HEK293 (cell line): ENCODE results near the gene SMIM29.

Source experiments
- BCL11A ChIP-seq: fragments of 450-650 bp; formaldehyde crosslinking; IDR thresholded peaks from 2 replicates; pipeline ENCODE4 v1.5.1; 2016; ENCODE audit warnings: low read depth, missing biosample characterization, missing genetic modification characterization
- BCL11B ChIP-seq: fragments of 450-650 bp; formaldehyde crosslinking; IDR thresholded peaks from 2 replicates; pipeline ENCODE4 v1.5.1; 2016; ENCODE audit warnings: low read depth, missing biosample characterization, missing genetic modification characterization
- CTCF ChIP-seq: fragments of 450-650 bp; formaldehyde crosslinking; IDR thresholded peaks from 2 replicates; pipeline ENCODE4 v1.5.1; 2016; ENCODE audit warnings: missing biosample characterization, missing genetic modification characterization
- EGR2 ChIP-seq: fragments of 450-650 bp; formaldehyde crosslinking; IDR thresholded peaks from 2 replicates; pipeline ENCODE4 v1.5.1; 2016; ENCODE audit warnings: low read depth, missing biosample characterization, missing genetic modification characterization
- GLIS1 ChIP-seq: fragments of 450-650 bp; formaldehyde crosslinking; IDR thresholded peaks from 2 replicates; pipeline ENCODE4 v1.5.1; 2016; ENCODE audit warnings: missing biosample characterization, missing genetic modification characterization
- GLIS2 ChIP-seq: fragments of 450-650 bp; formaldehyde crosslinking; IDR thresholded peaks from 2 replicates; pipeline ENCODE4 v1.5.1; 2016; ENCODE audit warnings: missing biosample characterization, missing genetic modification characterization
- HOXD13 ChIP-seq: sonication (generic); formaldehyde crosslinking; IDR thresholded peaks from 2 replicates; pipeline ENCODE4 v1.8.0; 2022; ENCODE audit warnings: missing genetic modification reagents, borderline replicate concordance
- IKZF3 ChIP-seq: fragments of 450-650 bp; IDR thresholded peaks from 2 replicates; pipeline ENCODE4 v1.5.0; 2018; ENCODE audit warnings: missing biosample characterization, mild to moderate bottlenecking, missing genetic modification characterization, moderate library complexity
- KLF1 ChIP-seq: fragments of 450-650 bp; formaldehyde crosslinking; IDR thresholded peaks from 2 replicates; pipeline ENCODE4 v1.5.1; 2016; ENCODE audit warnings: missing biosample characterization, missing genetic modification characterization
- OSR2 ChIP-seq: fragments of 450-650 bp; formaldehyde crosslinking; IDR thresholded peaks from 2 replicates; pipeline ENCODE4 v1.5.1; 2016; ENCODE audit warnings: missing biosample characterization, missing genetic modification characterization
- PATZ1 ChIP-seq: fragments of 450-650 bp; formaldehyde crosslinking; IDR thresholded peaks from 2 replicates; pipeline ENCODE4 v1.5.1; 2016; ENCODE audit warnings: missing biosample characterization, missing genetic modification characterization
- REST ChIP-seq: fragments of 450-650 bp; formaldehyde crosslinking; IDR thresholded peaks from 2 replicates; pipeline ENCODE4 v1.5.1; 2016; ENCODE audit warnings: missing biosample characterization, missing genetic modification characterization
- SCRT1 ChIP-seq: fragments of 450-650 bp; formaldehyde crosslinking; IDR thresholded peaks from 2 replicates; pipeline ENCODE4 v1.5.1; 2016; ENCODE audit warnings: missing biosample characterization, missing genetic modification characterization, borderline replicate concordance
- SP2 ChIP-seq: fragments of 450-650 bp; formaldehyde crosslinking; IDR thresholded peaks from 2 replicates; pipeline ENCODE4 v1.5.1; 2016; ENCODE audit warnings: missing biosample characterization, missing genetic modification characterization
- SP7 ChIP-seq: fragments of 450-650 bp; formaldehyde crosslinking; IDR thresholded peaks from 2 replicates; pipeline ENCODE4 v1.5.1; 2016; ENCODE audit warnings: missing biosample characterization, missing genetic modification characterization
- WT1 ChIP-seq: fragments of 450-650 bp; formaldehyde crosslinking; IDR thresholded peaks from 2 replicates; pipeline ENCODE4 v1.5.1; 2016; ENCODE audit warnings: missing biosample characterization, missing genetic modification characterization
- ZBTB8A ChIP-seq: fragments of 450-650 bp; formaldehyde crosslinking; IDR thresholded peaks from 2 replicates; pipeline ENCODE4 v1.5.1; 2016; ENCODE audit warnings: missing biosample characterization, missing genetic modification characterization
- ZFHX2 ChIP-seq: fragments of 450-650 bp; formaldehyde crosslinking; conservative IDR thresholded peaks from 2 replicates; pipeline ENCODE4 v1.5.1; 2016; ENCODE audit warnings: missing biosample characterization, missing genetic modification characterization
- ZIC2 ChIP-seq: fragments of 450-650 bp; formaldehyde crosslinking; IDR thresholded peaks from 2 replicates; pipeline ENCODE4 v1.5.1; 2016; ENCODE audit warnings: missing biosample characterization, missing genetic modification characterization
- ZNF10 ChIP-seq: fragments of 450-650 bp; formaldehyde crosslinking; IDR thresholded peaks from 2 replicates; pipeline ENCODE4 v1.5.1; 2017; ENCODE audit warnings: missing biosample characterization, missing genetic modification characterization
- ZNF175 ChIP-seq: fragments of 450-650 bp; formaldehyde crosslinking; IDR thresholded peaks from 2 replicates; pipeline ENCODE4 v1.5.1; 2016; ENCODE audit warnings: missing biosample characterization, missing genetic modification characterization
- ZNF24 ChIP-seq: fragments of 450-650 bp; formaldehyde crosslinking; IDR thresholded peaks from 2 replicates; pipeline ENCODE4 v1.5.1; 2016; ENCODE audit warnings: missing biosample characterization, missing genetic modification characterization
- ZNF366 ChIP-seq: fragments of 450-650 bp; formaldehyde crosslinking; conservative IDR thresholded peaks from 2 replicates; pipeline ENCODE4 v1.5.1; 2016; ENCODE audit warnings: missing biosample characterization, missing genetic modification characterization
- ZNF555 ChIP-seq: fragments of 450-650 bp; formaldehyde crosslinking; conservative IDR thresholded peaks from 2 replicates; pipeline ENCODE4 v1.5.1; 2017; ENCODE audit warnings: missing biosample characterization, mild to moderate bottlenecking, missing genetic modification characterization, inconsistent platforms
- ZNF600 ChIP-seq: fragments of 450-650 bp; formaldehyde crosslinking; IDR thresholded peaks from 2 replicates; pipeline ENCODE4 v1.5.1; 2016; ENCODE audit warnings: missing biosample characterization, missing genetic modification characterization
- ZNF629 ChIP-seq: fragments of 450-650 bp; formaldehyde crosslinking; IDR thresholded peaks from 2 replicates; pipeline ENCODE4 v1.5.1; 2017; ENCODE audit warnings: missing biosample characterization, missing genetic modification characterization
- ZNF785 ChIP-seq: fragments of 450-650 bp; formaldehyde crosslinking; IDR thresholded peaks from 2 replicates; pipeline ENCODE4 v1.5.1; 2016; ENCODE audit warnings: missing biosample characterization, missing genetic modification characterization
- ZNF791 ChIP-seq: fragments of 450-650 bp; formaldehyde crosslinking; IDR thresholded peaks from 2 replicates; pipeline ENCODE4 v1.5.1; 2016; ENCODE audit warnings: missing biosample characterization, missing genetic modification characterization
- ZSCAN30 ChIP-seq: fragments of 450-650 bp; IDR thresholded peaks from 2 replicates; pipeline ENCODE4 v1.5.1; 2018; ENCODE audit warnings: missing biosample characterization, mild to moderate bottlenecking, missing genetic modification characterization, moderate library complexity
- TF ChIP-seq, protein P1 (sequence below): fragments of 450-650 bp; formaldehyde crosslinking; IDR thresholded peaks from 2 replicates; pipeline ENCODE4 v1.5.1; 2016; ENCODE audit warnings: missing biosample characterization, missing genetic modification characterization

Gene SMIM29

DNA sequence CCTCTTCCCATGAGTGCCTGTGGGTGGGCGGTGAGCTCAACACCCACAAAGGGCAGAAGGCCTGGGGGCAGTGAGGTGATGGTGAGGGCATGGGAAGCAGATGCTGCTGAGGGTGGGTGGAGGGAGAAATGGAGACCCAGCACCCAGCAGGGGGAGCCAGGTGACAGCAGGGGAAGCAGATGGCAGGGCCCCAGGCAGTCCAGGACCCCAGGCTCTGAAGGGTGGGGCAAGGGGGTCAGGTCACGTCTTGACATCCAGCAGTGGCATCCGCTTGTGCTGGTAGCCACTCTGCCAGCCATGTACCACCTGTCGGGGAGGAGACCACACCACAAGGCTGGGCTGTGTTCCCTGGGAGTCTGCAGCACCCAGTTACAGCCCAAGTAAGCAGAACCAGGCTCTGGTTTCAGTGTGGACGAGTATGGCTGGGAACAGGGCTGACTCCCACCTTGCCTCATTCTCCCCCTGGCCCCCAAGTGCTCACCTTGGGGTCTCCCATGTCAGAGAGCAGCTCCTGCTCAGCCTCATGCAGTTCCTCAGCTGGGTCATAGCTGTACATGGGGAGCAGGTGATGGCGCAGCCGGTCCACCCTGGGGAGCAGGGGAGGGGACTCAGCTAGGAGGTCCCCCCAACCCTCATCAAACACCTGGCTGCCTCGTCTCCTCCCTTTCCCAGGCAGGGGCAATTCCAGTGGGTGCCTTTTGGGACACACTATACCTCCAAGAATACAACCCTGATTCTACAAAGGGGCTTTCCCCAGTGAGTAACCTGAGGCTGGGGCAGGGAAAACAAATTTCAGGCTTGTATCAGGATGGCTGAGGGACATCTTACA, 2.0 kb downstream of the SMIM29 start (continued):
- peak; percentile 99 for TF ChIP-seq ZNF10
- peak; percentile 43; the same call in 1 of the 2 replicates for TF ChIP-seq SP2 (tag by site-specific recombination)
- TF ChIP-seq ZNF791, result no peak
- TF ChIP-seq KLF1 (tag by site-specific recombination), result peak; percentile 56; the same call in 1 of the 2 replicates
- peak; percentile 72 for TF ChIP-seq OSR2 (tag by site-specific recombination)
- TF ChIP-seq ZBTB8A (tag by site-specific recombination), result peak; percentile 80; the same call in 1 of the 2 replicates
- TF ChIP-seq ZSCAN30 (tag by site-specific recombination), result no peak
- TF ChIP-seq ZNF785 (tag by site-specific recombination), result 0 out of 2 replicates have a peak, but pooled peaks have one; percentile 19
- TF ChIP-seq REST (tag by site-specific recombination), result no peak
- TF ChIP-seq ZNF24 (tag by site-specific recombination), result no peak
- TF ChIP-seq BCL11B (tag by site-specific recombination), result peak; percentile 67; the same call in 1 of the 2 replicates
- TF ChIP-seq ZIC2 (tag by site-specific recombination), result peak; percentile 93
- no peak for TF ChIP-seq ZNF555 (tag by site-specific recombination)
- TF ChIP-seq HOXD13 (CRISPR knock-in tag), result no peak
- peak; percentile 98 for TF ChIP-seq EGR2
- TF ChIP-seq CTCF (tag by site-specific recombination), result peak; percentile 93
- peak; percentile 83 for TF ChIP-seq ZNF600 (tag by site-specific recombination)
- peak; percentile 40; the same call in 1 of the 2 replicates for TF ChIP-seq GLIS1 (tag by site-specific recombination)
- TF ChIP-seq ZNF366, result no peak
- TF ChIP-seq, protein P1, sequence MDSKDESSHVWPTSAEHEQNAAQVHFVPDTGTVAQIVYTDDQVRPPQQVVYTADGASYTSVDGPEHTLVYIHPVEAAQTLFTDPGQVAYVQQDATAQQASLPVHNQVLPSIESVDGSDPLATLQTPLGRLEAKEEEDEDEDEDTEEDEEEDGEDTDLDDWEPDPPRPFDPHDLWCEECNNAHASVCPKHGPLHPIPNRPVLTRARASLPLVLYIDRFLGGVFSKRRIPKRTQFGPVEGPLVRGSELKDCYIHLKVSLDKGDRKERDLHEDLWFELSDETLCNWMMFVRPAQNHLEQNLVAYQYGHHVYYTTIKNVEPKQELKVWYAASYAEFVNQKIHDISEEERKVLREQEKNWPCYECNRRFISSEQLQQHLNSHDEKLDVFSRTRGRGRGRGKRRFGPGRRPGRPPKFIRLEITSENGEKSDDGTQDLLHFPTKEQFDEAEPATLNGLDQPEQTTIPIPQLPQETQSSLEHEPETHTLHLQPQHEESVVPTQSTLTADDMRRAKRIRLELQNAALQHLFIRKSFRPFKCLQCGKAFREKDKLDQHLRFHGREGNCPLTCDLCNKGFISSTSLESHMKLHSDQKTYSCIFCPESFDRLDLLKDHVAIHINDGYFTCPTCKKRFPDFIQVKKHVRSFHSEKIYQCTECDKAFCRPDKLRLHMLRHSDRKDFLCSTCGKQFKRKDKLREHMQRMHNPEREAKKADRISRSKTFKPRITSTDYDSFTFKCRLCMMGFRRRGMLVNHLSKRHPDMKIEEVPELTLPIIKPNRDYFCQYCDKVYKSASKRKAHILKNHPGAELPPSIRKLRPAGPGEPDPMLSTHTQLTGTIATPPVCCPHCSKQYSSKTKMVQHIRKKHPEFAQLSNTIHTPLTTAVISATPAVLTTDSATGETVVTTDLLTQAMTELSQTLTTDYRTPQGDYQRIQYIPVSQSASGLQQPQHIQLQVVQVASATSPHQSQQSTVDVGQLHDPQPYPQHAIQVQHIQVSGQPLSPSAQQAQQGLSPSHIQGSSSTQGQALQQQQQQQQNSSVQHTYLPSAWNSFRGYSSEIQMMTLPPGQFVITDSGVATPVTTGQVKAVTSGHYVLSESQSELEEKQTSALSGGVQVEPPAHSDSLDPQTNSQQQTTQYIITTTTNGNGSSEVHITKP (tag by site-specific recombination), result 0 out of 2 replicates have a peak, but pooled peaks have one; percentile 13
- peak; percentile 8; the same call in 1 of the 2 replicates for TF ChIP-seq WT1 (tag by site-specific recombination)
- peak; percentile 58; the same call in 1 of the 2 replicates for TF ChIP-seq BCL11A (tag by site-specific recombination)
- peak; percentile 52; the same call in 1 of the 2 replicates for TF ChIP-seq IKZF3 (tag by site-specific recombination)
- TF ChIP-seq SP7 (tag by site-specific recombination), result peak; percentile 56
- peak; percentile 78 for TF ChIP-seq GLIS2 (tag by site-specific recombination)
- TF ChIP-seq ZFHX2 (tag by site-specific recombination), result peak; percentile 98
- TF ChIP-seq ZNF175, result no peak
- peak; percentile 59; the same call in 1 of the 2 replicates for TF ChIP-seq SCRT1 (tag by site-specific recombination)
- peak; percentile 65 for TF ChIP-seq PATZ1
- TF ChIP-seq ZNF629, result 0 out of 2 replicates have a peak, but pooled peaks have one; percentile 11
